UCSD-AML1 (cell line): Measurements from ENCODE around the gene PNPLA4.

Experiments
- DNase-seq: peaks from one replicate; lab custom pipeline; 2025; ENCODE audit not compliant: unreplicated experiment; lab: John Stamatoyannopoulos, UW

PNPLA4 gene, protein sequence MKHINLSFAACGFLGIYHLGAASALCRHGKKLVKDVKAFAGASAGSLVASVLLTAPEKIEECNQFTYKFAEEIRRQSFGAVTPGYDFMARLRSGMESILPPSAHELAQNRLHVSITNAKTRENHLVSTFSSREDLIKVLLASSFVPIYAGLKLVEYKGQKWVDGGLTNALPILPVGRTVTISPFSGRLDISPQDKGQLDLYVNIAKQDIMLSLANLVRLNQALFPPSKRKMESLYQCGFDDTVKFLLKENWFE

DNA sequence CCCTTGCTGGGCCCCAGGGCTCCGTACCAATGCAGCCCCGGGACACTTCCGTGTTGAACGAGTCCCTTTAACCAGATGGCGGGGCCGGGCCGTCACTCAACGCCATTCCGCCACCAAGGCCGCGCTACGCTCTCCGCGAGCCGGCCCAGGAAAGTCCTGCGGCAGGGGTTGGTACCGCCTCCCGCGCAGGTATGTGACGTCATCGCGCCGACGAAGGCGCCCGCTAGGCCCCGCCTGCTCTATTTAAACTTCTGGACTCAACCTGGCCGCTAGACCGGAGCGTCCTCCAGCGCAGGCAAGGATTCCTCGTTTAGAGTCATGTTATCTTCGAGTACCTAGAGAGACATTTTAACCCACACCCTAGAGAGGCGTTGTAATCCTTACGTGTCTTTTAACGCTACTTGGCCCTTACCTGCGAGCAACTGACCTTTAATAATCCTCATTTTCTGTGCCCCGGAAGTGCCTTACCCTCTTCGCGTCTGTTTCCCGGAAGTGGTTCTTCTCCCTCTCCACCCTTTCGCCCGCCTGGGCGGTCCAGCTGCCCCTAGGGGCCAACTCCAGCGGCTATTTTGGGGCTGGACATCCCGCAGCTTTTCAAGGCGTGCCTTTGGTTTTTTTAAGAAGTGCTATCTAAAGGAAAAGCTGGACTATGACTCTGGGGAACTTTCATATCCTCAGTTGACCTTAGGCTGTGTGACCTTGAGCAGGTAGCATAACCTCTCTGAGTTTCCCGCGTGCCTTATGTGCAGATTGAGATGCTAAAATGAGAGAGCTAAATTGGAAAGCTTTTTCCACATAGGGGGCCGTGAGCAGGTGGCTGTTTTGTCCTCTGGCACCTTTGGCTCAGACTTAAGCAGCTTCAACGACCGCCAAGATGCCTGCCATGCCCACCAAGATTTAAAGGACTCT, at the start of gene PNPLA4:
Gene PNPLA4, minus strand, starts transcription at position 155 of the 909 bp plus-strand sequence. CDS start 1,294 bp downstream, outside the sequence.
- DNase-seq = peak; percentile 84

DNA sequence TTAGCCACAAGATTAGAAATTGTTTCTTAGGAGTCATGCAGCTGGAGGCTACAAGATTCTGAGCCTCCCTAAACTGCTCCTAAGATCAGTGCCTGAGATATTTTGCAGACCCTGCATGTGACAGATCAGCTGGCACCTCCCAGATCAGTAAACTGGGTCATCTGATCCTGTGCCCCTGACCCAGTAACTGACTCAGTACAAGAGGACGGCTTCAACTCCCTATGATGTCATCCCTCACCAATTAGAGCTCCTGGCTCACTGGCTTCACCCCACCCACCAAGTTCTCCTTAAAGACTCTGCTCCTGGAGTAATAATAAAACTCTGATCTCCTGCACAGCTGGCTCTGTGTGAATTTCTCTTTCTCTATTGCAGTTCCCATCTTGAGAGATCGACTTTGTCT, 45.4 kb upstream of the PNPLA4 start:
- no peak for DNase-seq

DNA sequence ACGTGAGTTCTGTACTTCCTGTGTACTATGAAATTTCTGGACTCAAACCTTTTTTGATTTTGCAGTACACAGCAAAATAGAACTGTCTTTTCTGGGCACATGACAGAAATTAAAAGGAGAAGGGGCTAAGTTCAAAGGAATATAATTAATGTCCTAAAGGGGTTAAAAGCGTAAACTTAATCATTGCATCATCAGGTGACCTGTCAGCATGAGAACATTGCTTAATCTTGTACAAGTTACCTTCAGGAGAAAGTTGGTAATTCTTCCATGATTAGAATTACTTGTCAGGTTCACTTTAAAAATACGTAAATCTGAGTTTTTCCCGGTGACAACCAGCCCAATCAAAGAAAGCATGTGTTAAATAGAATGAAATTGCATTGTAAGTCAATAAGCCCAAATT, 43.2 kb upstream of the PNPLA4 start:
- no peak for DNase-seq

DNA sequence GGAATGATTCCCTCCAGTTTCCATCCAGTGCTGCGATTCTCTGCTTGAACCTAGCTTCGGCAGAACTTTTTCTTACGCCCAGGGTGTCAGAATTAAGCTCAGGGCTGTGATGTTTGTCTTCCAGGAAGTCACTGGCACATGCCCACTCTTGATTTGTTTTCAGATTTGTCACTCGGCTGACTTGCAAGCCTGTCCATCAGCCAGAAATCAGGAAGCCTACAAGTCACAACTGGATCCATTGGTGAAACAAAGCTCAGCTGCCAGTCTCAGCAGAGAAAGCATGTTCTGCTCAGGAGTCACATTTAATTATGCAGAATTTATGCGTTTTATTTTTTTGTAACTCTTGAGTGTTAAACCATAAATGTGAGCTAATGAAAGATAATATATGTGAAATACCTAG, 38.2 kb upstream of the PNPLA4 start:
- no peak for DNase-seq

DNA sequence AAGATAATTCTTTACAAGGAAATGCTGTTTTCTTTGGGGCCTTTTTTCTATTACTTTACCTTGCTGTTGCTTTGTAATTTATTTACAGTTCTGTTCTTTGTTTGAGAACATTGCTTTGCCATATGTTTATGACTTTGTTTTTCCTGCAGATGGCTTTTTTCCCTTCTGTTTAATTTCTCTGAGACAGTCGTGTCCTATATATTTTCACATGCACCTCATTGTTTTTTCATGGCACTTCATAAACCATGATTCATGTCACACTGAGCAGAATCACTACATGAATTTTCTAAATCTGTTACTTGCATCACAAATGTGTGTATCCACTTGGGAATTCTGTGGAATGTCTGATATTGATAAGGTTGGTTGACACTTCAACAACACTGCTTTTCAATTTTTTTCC, 33.0 kb upstream of the PNPLA4 start:
- DNase-seq = no peak

DNA sequence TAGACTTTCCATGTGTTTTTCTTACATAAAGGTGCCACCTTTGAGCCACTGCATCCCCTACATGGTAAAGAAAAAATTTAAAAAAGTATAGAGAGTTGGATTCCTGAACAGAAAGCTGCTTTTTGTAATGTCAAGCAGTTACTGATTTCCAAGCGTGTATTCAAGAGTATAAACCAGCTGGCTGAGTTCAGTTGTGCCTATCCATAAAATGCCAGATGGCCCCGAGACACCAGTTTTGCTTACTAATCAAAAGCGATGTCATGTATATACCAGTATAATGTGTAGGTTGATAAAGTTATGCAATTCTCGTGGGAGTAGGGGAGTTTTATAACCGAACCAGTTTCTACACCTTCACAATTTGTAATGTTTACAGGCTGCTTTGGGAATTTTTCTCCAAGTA, 26.2 kb upstream of the PNPLA4 start:
- no peak for DNase-seq

DNA sequence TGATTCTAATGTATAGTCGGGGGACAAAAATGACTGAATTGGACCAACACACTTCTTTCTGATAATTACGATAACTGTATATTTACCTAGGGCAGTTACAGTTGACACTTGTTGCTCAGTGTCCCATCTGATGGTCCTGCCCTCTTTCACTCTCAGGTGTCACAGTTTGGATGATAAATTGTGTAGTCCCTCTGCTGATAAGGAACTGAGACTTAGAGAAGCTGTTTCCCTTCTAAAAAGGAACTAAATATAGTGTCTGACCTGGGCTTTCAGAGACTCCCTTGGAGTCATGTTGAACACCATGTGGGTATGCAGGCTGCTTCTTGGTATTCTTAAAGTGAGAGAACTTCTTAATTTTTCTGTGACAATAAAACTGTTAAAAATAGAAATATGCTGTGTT, 23.7 kb upstream of the PNPLA4 start:
- no peak for DNase-seq

DNA sequence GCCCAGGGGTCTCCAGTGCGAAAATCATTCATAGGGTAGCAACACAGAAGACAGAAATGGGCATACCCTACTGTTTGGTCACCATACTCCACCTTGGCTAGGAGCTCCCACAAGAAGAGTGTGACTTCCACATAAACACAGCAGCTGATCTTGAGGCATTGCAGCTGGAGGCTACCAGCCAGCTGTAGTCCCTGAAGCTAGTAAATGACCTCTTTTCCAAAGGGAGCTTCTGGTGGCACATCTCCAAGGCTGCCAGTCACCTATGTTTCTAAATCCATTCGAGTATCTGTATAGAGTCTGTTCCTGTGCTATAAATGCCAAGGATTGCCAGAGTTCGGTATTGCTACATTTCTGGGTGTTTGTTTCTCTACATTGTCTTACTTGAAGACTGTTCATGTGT, 21.3 kb upstream of the PNPLA4 start:
- no peak for DNase-seq

DNA sequence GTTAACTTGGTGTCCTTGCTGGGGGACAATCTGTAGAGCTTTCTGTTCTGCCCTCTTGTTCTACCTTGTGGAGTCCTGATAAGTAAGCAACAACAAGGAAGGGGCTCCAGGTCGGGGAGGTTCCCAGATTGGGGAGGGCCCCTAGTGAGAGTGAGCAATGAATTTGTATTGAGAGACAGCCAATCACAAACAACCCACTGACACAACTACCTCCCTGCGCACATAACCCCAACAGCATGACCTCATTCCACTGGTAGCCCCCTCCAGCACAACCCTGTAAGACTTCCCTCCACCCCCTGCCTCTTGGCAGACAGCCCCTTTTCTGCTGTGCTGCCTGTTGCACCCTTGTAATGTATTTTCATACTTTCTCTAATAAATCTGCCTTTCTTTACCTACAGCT, 19.7 kb upstream of the PNPLA4 start:
- no peak for DNase-seq

DNA sequence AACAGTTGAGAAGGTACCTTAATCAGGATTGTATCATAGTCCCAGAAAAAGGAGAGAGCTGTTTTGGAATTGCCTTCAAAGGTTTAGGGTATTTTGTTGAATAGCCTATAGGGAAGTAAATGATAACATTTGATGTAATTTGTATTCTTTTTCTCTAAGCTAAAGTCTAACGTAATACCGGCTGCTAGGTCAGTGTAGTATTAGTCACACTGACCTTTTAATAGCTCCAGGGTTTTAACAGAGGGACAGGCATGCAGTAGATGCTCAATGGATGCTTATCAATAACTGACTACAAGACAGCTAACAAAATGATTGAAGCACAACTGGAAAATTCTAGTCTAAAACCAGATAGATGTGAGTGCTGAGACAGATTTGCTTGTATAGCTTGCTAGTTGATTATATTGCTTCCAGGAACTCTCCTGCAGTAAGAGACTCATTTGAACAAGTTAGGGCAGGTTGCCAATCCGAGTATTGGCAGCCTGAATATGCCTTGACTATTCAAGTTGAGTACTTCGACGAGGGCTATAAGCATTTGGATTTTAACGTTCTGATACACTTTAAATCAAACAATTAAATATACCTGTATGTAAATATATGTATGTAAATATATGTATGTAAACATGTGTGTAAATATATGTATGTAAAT, 16.5 kb upstream of the PNPLA4 start:
- no peak for DNase-seq

DNA sequence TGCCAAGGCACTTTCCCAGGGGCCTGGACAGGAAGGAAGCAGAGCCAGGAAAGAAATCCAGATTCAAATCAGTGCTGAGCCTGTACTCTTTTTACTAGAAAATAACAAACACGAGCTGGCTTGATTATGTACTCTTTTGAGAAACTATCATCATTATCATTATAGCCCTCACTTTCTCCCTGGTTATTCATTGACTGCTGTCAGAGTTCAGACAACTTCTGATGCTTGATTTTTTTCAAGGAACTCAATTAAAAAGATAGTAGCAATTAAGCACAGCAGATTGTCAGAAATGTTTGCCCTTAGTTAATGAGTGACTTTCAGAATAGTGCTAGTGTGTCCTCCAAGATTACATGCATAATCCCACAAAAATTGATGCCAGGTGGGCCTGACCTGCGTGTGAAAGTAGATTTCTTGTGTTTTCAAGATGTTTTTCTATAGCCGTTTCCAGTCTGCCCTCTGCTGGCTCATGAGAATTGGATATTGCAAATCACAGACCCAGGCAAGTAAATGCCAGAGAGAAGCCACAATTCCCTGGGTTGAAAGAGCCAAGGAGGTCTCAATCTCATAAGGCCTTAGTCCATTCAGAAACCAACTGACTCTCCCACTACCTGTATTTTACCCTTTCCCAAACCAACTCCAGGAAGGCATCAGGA, 14.3 kb upstream of the PNPLA4 start:
- DNase-seq = no peak

DNA sequence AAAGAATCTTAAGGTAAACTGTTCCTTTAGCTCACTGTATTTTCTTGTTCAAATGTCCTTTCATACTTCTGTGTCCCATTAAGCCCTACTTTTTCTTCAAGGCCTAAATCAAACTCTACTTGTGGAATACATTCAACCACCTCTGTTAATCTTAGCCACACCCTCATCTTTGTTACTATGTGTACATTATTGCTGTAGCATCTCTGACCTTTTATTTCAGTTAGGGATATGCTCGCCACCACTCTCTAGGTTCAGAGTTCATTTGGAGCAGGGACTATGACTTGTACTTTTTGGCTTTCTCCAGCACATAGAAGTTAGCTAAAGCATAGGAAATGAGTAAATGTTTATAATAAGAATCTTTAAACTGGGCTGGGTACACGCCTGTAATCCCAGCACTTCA, 6.8 kb upstream of the PNPLA4 start:
- no peak for DNase-seq

DNA sequence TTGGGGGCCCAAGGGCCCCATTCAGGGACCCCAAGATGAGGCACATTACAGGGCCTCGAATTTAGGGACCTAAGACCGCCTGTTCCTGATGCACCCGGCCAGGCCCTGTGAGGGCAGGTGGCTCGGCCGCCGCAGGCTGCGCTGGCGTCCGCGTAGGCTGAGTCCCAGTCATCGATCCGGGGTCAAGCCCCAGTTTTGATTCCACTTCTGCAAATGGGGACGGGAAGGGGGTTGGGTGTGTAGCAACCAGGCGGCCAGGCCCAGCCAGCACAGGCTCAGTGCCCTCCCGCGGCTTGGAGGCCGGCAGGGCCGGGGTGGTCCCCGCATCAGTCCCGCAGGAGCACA, 327 bp downstream of the PNPLA4 start:
- DNase-seq = no peak

DNA sequence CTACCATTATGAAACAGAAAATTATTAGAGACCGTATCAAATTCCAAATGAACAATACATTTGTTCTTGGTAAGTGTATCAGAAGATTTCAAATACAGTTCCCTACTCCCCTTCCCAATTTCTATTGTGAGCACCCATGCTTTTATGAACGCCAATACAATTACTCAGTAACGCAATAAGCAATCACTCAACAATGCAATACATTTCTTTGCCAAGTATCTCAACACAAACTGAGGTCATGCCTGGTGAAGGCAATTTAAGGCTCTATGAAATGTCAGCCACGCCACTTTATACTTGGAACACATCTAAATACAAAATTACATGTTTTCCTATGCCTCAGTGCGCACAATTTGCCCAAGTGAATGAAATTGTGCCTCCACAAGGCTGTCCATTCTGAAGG, 712 bp downstream of the PNPLA4 start:
- no peak for DNase-seq

DNA sequence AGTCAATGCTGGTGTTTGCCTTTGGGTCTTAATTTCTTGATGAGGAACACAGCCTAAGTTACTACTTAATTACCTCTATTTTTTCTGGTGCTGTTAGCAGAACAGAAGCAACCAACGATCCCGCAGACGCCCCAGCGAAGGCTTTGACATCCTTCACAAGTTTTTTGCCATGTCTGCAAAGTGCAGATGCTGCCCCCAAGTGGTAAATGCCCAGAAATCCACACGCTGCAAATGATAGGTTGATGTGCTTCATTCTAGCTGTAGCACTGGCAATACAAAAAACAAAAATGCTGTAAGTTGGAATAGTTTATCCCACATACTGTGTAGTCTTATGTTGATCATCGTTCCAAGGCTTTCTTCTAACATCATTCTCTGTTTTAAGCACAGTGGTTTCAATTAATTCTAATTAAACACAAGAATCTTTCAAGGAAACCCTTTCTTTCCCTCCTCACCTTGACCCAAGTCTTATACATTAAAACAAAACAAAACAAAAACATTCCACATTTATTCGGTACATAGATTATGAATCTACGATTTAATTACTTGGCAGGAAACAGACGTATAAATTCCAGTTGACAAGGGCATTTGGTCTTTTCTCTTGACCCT, 1.2 kb downstream of the PNPLA4 start:
- peak; percentile 24 for DNase-seq

DNA sequence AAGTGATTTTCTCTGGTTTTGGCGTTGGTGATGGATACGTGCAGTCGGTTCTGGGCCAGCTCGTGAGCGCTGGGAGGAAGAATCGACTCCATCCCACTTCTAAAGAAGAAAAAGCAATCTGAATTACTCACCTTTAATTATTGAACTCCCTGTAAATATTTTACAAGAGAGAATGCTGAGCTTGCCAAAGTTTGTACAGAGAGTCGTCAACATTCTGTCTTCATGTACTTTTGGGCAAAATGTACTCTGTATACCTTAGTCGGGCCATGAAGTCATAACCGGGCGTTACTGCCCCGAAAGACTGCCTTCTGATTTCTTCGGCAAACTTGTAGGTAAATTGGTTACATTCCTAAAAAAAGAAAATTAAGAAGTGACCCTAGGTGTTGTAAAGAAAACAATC, 5.5 kb downstream of the PNPLA4 start:
- no peak for DNase-seq

DNA sequence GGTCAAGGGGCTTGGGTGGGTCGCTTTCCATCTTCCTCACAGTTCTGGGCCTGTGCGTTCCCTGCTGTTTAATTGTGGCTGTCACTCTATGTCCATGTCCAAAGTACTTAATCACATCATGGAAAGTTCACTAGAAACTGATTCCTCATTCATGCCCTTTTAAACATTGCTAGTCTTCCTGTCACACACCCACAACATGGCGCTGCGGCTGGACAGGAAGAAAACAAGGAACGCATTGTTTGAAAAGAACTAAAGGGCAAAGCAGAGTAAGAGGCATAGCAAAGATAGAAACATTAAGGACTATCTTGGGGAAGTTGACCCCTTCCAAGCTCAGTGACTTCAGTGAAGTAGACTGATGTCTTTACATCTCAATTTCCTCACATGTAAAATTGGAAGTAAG, 18.4 kb downstream of the PNPLA4 start:
- no peak for DNase-seq

DNA sequence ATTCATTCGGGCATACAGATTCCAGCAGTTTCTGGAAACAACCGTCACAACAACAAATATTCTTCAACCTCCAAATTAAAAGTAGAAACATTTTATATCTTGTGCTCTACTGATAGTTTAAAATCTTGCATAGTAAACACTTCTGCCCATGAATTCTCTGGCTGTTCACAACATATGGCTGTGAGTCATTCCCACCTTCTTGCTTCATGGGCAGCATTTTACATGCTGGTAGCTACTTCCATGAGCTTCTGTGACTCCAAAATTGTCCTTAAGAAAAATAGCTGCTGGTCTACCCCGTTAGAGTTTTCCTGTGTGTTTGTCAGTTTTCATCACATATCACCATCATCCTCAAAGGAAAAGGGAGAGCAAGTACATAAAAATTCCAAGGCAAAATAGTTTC, 22.7 kb downstream of the PNPLA4 start:
- no peak for DNase-seq

DNA sequence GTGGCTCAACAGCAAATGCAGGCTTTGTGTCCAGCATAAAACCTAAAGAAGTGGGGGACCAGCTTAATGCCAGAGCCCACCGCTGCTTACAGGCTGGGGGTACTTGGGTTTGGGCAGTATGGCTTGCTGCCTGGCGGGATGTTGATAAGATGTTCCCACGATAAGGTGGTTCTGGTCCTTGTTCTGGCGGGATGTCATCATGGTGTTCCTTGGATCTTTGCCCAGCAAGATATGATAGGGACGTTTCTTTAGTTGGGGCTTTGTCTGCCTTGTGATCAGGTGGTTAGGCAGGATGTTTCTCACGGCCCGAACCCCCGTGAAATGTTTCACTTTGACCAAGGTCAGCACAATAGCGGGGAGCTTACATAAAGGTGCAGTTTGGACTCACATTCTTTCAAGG, 35.3 kb downstream of the PNPLA4 start:
- DNase-seq = no peak

DNA sequence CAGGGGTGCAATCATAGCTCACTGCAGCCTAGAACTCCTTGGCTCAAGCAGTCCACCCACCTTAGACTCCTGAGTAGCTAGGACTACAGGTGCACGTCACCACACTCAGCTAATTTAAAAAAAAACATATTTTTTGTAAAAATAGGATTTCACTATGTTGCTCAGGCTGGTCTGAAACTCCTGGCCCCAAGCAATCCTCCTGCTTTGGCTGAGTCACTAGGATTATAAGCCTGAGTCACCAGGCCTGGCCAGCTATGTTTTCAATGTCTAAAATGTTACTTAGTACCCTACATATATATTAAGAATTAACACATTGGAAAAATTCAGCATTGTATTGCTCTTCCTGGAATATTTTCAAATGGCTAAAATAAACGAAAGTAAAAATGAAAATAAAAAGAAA, 37.5 kb downstream of the PNPLA4 start:
- no peak for DNase-seq

DNA sequence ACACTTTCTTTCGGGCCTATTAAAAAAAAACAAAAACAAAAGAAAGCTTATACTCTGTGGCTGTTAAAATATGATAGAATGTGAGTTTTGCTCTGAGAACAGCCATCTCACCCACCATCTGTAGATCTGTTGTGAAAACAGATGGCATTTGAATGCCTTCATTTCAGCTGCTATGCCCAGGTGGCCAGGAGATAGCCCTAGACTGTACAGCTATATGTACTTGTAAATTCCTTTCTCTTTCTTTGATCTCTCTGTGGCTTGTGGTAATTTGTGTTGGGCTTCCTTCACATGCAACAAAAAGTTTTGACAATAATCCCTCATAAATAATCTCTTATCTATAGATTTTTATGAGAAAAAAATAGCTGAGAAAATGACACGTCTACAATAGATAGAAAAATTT, 38.1 kb downstream of the PNPLA4 start:
- no peak for DNase-seq
